IPS-18c (cell line): Measurements from ENCODE around the gene CELF2.
A peak's percentile ranks its signal among the peaks of the same experiment; 100 is the strongest.

Experiments used
- H3K4me3 ChIP-seq: 2 replicates; pipeline ENCODE4 v1.7.0; 2013; ENCODE audit warnings: low read depth, mild to moderate bottlenecking, low read length, moderate library complexity; ENCODE audit not compliant: insufficient read depth
- H3K9me3 ChIP-seq: one replicate; pipeline ENCODE4 v1.6.1; 2013; ENCODE audit warnings: mild to moderate bottlenecking, low read length, moderate library complexity; ENCODE audit not compliant: control insufficient read depth, insufficient read depth

The CELF2 gene

GRCh38 chr10:11163780-11164550, 146.3 kb downstream of the CELF2 start:
- Histone ChIP-seq H3K9me3 (peaks cover 4% of the 10 kb centered on the region), H3K4me3 (no peak overlapping the region; the same call in 1 of the 2 replicates)

- H3K9me3 ChIP-seq: peaks cover 4% of the 10 kb centered on the region
- H3K4me3 ChIP-seq: peak overlapping the region; percentile 75; the same call in 1 of the 2 replicates
These were observed 146.8 kb downstream of the CELF2 start for GRCh38 chr10:11164551-11164802.

- H3K9me3 ChIP-seq: peaks cover 4% of the 10 kb centered on the region
- H3K4me3 ChIP-seq: peak overlapping the region; percentile 75
These were observed 147.3 kb downstream of the CELF2 start for GRCh38 chr10:11164803-11165590.

GRCh38 chr10:11165591-11166543, 148.2 kb downstream of the CELF2 start:
- Histone ChIP-seq H3K4me3 (peak overlapping the region; percentile 75), H3K9me3 (peaks cover 4% of the 10 kb centered on the region)

- H3K9me3 ChIP-seq: peaks cover 3% of the 10 kb centered on the region
- peak overlapping the region; percentile 75 for H3K4me3 ChIP-seq
These were observed 148.9 kb downstream of the CELF2 start for GRCh38 chr10:11166550-11166949.

GRCh38 chr10:11167233-11167966, 149.7 kb downstream of the CELF2 start:
- Histone ChIP-seq H3K9me3 (no peaks in the 10 kb centered on the region), H3K4me3 (no peak overlapping the region)

- Histone ChIP-seq H3K4me3 (no peak overlapping the region), H3K9me3 (no peaks in the 10 kb centered on the region)
These were observed 150.9 kb downstream of the CELF2 start for GRCh38 chr10:11168423-11169090.

GRCh38 chr10:11169976-11170375, 152.3 kb downstream of the CELF2 start:
- no peaks in the 10 kb centered on the region for H3K9me3 ChIP-seq
- no peak overlapping the region; the same call in 1 of the 2 replicates for H3K4me3 ChIP-seq

- no peak overlapping the region for H3K4me3 ChIP-seq
- H3K9me3 ChIP-seq: no peaks in the 10 kb centered on the region
These were observed 152.9 kb downstream of the CELF2 start for GRCh38 chr10:11170574-11170973.

- no peaks in the 10 kb centered on the region for H3K9me3 ChIP-seq
- no peak overlapping the region for H3K4me3 ChIP-seq
These were observed 153.6 kb downstream of the CELF2 start for GRCh38 chr10:11170993-11171851.

GRCh38 chr10:11173042-11173441, 155.4 kb downstream of the CELF2 start:
- H3K4me3 ChIP-seq: no peak overlapping the region
- no peaks in the 10 kb centered on the region for H3K9me3 ChIP-seq

- no peak overlapping the region for H3K4me3 ChIP-seq
- no peaks in the 10 kb centered on the region for H3K9me3 ChIP-seq
These were observed 158.2 kb downstream of the CELF2 start for GRCh38 chr10:11175823-11176243.

- Histone ChIP-seq H3K4me3 (no peak overlapping the region), H3K9me3 (no peaks in the 10 kb centered on the region)
These were observed 159.1 kb downstream of the CELF2 start for GRCh38 chr10:11176746-11177145.

- Histone ChIP-seq H3K4me3 (no peak overlapping the region), H3K9me3 (no peaks in the 10 kb centered on the region)
These were observed 159.7 kb downstream of the CELF2 start for GRCh38 chr10:11177381-11177780.

- no peak overlapping the region for H3K4me3 ChIP-seq
- H3K9me3 ChIP-seq: no peaks in the 10 kb centered on the region
These were observed 160.3 kb downstream of the CELF2 start for GRCh38 chr10:11177926-11178471.
